K562 (cell line): ENCODE results near the gene ADNP. TPM values are rescaled to one million over a fixed set of nuclear protein-coding genes. Genes with fewer than 3 reads are reported as not detected.

ENCODE experiments used
- ARHGAP35 ChIP-seq: fragments of 450-650 bp; IDR thresholded peaks from 2 replicates; pipeline ENCODE4 v1.6.1; 2018; ENCODE audit not compliant: partially characterized antibody
- ARID3B ChIP-seq: fragments of 250-450 bp; sonication (Bioruptor Pico); IDR thresholded peaks from 2 replicates; pipeline ENCODE4 v1.4.0; 2020; ENCODE audit warnings: borderline replicate concordance
- ATF3 ChIP-seq, 2 experiments: fragments of 450-650 bp in 1 of 2; sonication (generic) in 1 of 2; formaldehyde crosslinking in 1 of 2; IDR thresholded peaks in 1 of 2; conservative IDR thresholded peaks in 1 of 2; 2 replicates each; pipeline versions ENCODE4 v1.6.1 to v1.8.1; 2016 to 2023; ENCODE audit warnings: mild to moderate bottlenecking in 2 of 2, moderate library complexity in 2 of 2, inconsistent platforms in 1 of 2, missing genetic modification reagents in 1 of 2
- BCL6 ChIP-seq: fragments of 250-450 bp; sonication (Bioruptor Pico); IDR thresholded peaks from 2 replicates; pipeline ENCODE4 v1.4.0; 2020
- BCLAF1 ChIP-seq, 2 experiments: fragments of 450-650 bp in 1 of 2; IDR thresholded peaks; 2 replicates each; pipeline ENCODE4 v1.6.1; 2011 to 2017; ENCODE audit warnings: low read depth in 2 of 2, antibody characterized with exemption in 1 of 2, borderline replicate concordance in 1 of 2, low read length in 1 of 2, mild to moderate bottlenecking in 1 of 2, mixed read lengths in 1 of 2; ENCODE audit not compliant: control insufficient read depth in 1 of 2
- DLX4 ChIP-seq: fragments of 250-450 bp; sonication (Bioruptor Pico); IDR thresholded peaks from 2 replicates; pipeline ENCODE4 v1.6.1; 2021; ENCODE audit warnings: mild to moderate bottlenecking
- FOXK2 ChIP-seq, 2 experiments: fragments of 450-650 bp; IDR thresholded peaks in 1 of 2; conservative IDR thresholded peaks in 1 of 2; 2 replicates each; pipeline ENCODE4 v1.6.1; 2016; ENCODE audit warnings: low read depth in 2 of 2, mild to moderate bottlenecking in 1 of 2
- HCFC1 ChIP-seq: IDR thresholded peaks from 2 replicates; pipeline ENCODE4 v1.6.1; 2012; ENCODE audit warnings: low read depth, low read length, improper control_type of control experiment
- HDAC6 ChIP-seq: IDR thresholded peaks from 2 replicates; pipeline ENCODE4 v1.6.1; 2012; ENCODE audit warnings: low read depth, mild to moderate bottlenecking, control low read depth, inconsistent platforms, low read length, moderate library complexity
- KLF13 ChIP-seq: fragments of 450-650 bp; IDR thresholded peaks from 2 replicates; pipeline ENCODE4 v1.6.1; 2016; ENCODE audit warnings: missing genetic modification characterization, low read depth, mild to moderate bottlenecking, missing compliant biosample characterization, moderate library complexity, borderline replicate concordance
- NCOA1 ChIP-seq: fragments of 450-650 bp; IDR thresholded peaks from 2 replicates; pipeline ENCODE4 v1.6.1; 2016; ENCODE audit warnings: low read depth
- PRPF4 ChIP-seq: fragments of 200-400 bp; formaldehyde crosslinking; IDR thresholded peaks from one replicate; pipeline ENCODE4 v1.6.1; 2017; ENCODE audit warnings: low read length, low read depth, mild to moderate bottlenecking; ENCODE audit not compliant: insufficient read depth, poor library complexity, severe bottlenecking
- PTTG1 ChIP-seq: fragments of 450-650 bp; IDR thresholded peaks from 2 replicates; pipeline ENCODE4 v1.6.1; 2016; ENCODE audit warnings: low read depth, mild to moderate bottlenecking, missing genetic modification characterization, missing compliant biosample characterization
- SRSF7 ChIP-seq: fragments of 200-400 bp; formaldehyde crosslinking; optimal IDR thresholded peaks from 2 replicates; pipeline ENCODE3; 2017; ENCODE audit warnings: mild to moderate bottlenecking, low read depth, low read length
- TAF9B ChIP-seq: fragments of 450-650 bp; IDR thresholded peaks from 2 replicates; pipeline ENCODE4 v1.6.1; 2018; ENCODE audit warnings: mild to moderate bottlenecking; ENCODE audit not compliant: partially characterized antibody
- TEAD2 ChIP-seq: fragments of 450-650 bp; IDR thresholded peaks from 2 replicates; pipeline ENCODE4 v1.6.1; 2016; ENCODE audit warnings: missing genetic modification characterization, control low read depth, missing compliant biosample characterization
- ZKSCAN1 ChIP-seq: fragments of 150-350 bp; IDR thresholded peaks from 2 replicates; pipeline ENCODE4 v1.6.1; 2016; ENCODE audit warnings: low read depth, low read length
- ZNF12 ChIP-seq: sonication (generic); formaldehyde crosslinking; IDR thresholded peaks from 2 replicates; pipeline ENCODE4 v1.4.0; 2020; ENCODE audit warnings: mild to moderate bottlenecking, missing genetic modification reagents
- ZNF3 ChIP-seq: fragments of 250-450 bp; sonication (Bioruptor Pico); IDR thresholded peaks from 2 replicates; pipeline ENCODE4 v1.5.0; 2021; ENCODE audit warnings: mild to moderate bottlenecking, moderate library complexity
- polyA plus RNA-seq, 8 experiments: library from polyadenylated mRNA; depleted of rRNA in 4 of 8; stranded (reverse) in 5 of 8; unstranded in 3 of 8; fragments of >200 nt; fragmentation: Nextera tagmentation in 2 of 8; fragmentation: Illumina TruSeq in 1 of 8; extraction: Ambion mirVana in 2 of 8; extraction: Trizol in 1 of 8; gene quantifications; 2 replicates each; pipeline versions ENCODE4 v1.2.1 to v1.2.3, GENCODE V29; 2011 to 2014; ENCODE audit warnings: inconsistent platforms in 1 of 8, missing spikeins in 1 of 8
- total RNA-seq, 7 experiments: library from RNA; depleted of rRNA in 6 of 7; stranded (reverse); fragments of >200 nt in 6 of 7; fragmentation: Illumina TruSeq in 2 of 7; extraction: Trizol in 2 of 7; gene quantifications; 2 replicates each; pipeline versions ENCODE4 v1.2.1 to v1.2.3, GENCODE V29; 2011 to 2021; ENCODE audit warnings: low replicate concordance in 1 of 7

Gene ADNP
- total and polyA plus RNA-seq, 9 of the 15 experiments (the other 6 are each of a cell fraction or from before 2014, with no cell fraction given): 17.8 to 59.9 (median 25.3) TPM

GRCh38 chr20:50929299-50930138 lies 1.7 kb downstream of the ADNP start (continued):
- no peak for TF ChIP-seq ARID3B
- no peak for TF ChIP-seq TEAD2
- TF ChIP-seq ZKSCAN1: peak; percentile 81
- peak; percentile 68; the same call in 1 of the 2 replicates for TF ChIP-seq HCFC1
- TF ChIP-seq NCOA1: no peak
- no peak for TF ChIP-seq SRSF7
- no peak for TF ChIP-seq ZNF12 (CRISPR knock-in tag)
- TF ChIP-seq PRPF4: no peak
- no peak for TF ChIP-seq ATF3 (IDR thresholded peaks at IDR 0.05)
- TF ChIP-seq ATF3 (CRISPR knock-in tag; conservative IDR thresholded peaks at IDR 0.05): peak; percentile 73; the same call in 1 of the 2 replicates
- TF ChIP-seq FOXK2 (conservative IDR thresholded peaks at IDR 0.05 in 1 of 2, IDR thresholded peaks at IDR 0.05 in 1 of 2; ENCODE audit: low read depth in 2 of 2): peak; percentile 63 to 69
- TF ChIP-seq ZNF3 (CRISPR knock-in tag): no peak
- peak; percentile 27; the same call in 1 of the 2 replicates for TF ChIP-seq KLF13 (tag)
- no peak for TF ChIP-seq ARHGAP35
- TF ChIP-seq BCL6: no peak
- TF ChIP-seq BCLAF1 (IDR thresholded peaks at IDR 0.05; ENCODE audit: borderline replicate concordance in 1 of 2, control insufficient read depth in 1 of 2, low read depth in 2 of 2, low read length in 1 of 2): peak in 1 of 2 experiments; percentile 70; a peak in 1 of 4 replicates
- no peak for TF ChIP-seq HDAC6
- peak; percentile 46 for TF ChIP-seq TAF9B
- no peak for TF ChIP-seq DLX4 (CRISPR knock-in tag)
- TF ChIP-seq PTTG1 (tag): no peak
